MG63 (cell line): ENCODE data around the gene USP19. TPM values are rescaled to one million over a fixed set of nuclear protein-coding genes. Genes with fewer than 3 reads are reported as not detected.

Experiments
- DNase-seq: peaks from one replicate; pipeline ENCODE4 v3.0.0-alpha.2; 2020
- H3K27me3 ChIP-seq: fragments of 250-450 bp; sonication (Bioruptor Pico); 2 replicates; pipeline ENCODE4 v1.5.1; 2020; ENCODE audit warnings: mild to moderate bottlenecking, moderate library complexity
- H3K36me3 ChIP-seq: fragments of 250-450 bp; sonication (Bioruptor Pico); 2 replicates; pipeline ENCODE4 v1.5.1; 2020; ENCODE audit warnings: mild to moderate bottlenecking, moderate library complexity
- H3K4me3 ChIP-seq: fragments of 250-450 bp; sonication (Bioruptor Pico); 2 replicates; pipeline ENCODE4 v1.5.1; 2020; ENCODE audit warnings: mild to moderate bottlenecking, moderate library complexity
- H3K9me3 ChIP-seq: fragments of 250-450 bp; sonication (Bioruptor Pico); 2 replicates; pipeline ENCODE4 v1.5.1; 2020; ENCODE audit warnings: mild to moderate bottlenecking, moderate library complexity
- total RNA-seq: library from RNA; depleted of rRNA; stranded (reverse); fragments of >200 nt; shearing (Covaris generic); gene quantifications from 2 replicates; pipeline ENCODE4 v1.2.3, GENCODE V29; 2014; ENCODE audit warnings: low replicate concordance; rRNA removed

Gene USP19
- total RNA-seq, 1 experiment from 2014 or later = 31.5 TPM

GRCh38 chr3:49076646-49077045, 44.0 kb downstream of the USP19 start:
- H3K36me3 ChIP-seq = peaks cover 23% of the 10 kb centered on the region
- DNase-seq = no peak
- H3K9me3 ChIP-seq = no peaks in the 10 kb centered on the region
- H3K27me3 ChIP-seq = no peaks in the 10 kb centered on the region
- H3K4me3 ChIP-seq = no peak overlapping the region

DNA sequence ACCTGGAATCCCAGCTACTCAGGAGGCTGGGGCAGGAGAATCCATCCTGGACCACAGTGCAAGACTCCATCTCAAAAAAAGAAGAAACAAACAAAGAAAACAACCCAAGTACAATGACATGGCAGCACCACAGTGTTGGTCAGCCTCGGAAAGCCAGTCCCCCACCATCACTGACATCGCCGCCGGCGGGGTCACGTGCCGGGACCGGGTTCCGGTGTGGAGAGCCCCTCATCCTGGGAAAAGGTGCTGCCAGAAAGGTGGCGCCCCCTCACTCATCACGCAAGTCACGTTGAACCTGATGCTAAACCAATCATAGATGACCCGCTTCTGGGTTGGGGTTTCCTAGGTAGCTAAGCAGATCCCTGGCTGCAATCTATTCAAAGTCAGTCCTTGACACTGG, 44.5 kb downstream of the USP19 start:
- Histone ChIP-seq H3K9me3 (no peaks in the 10 kb centered on the region), H3K36me3 (peaks cover 25% of the 10 kb centered on the region), H3K4me3 (no peak overlapping the region), H3K27me3 (no peaks in the 10 kb centered on the region)
- DNase-seq = no peak

Other genes starting within 250 kb of the USP19 start
- 17.2 and 23.4 TPM in 2 replicates for gene SLC25A20, start 221.9 kb downstream of the USP19 start, total RNA-seq
- gene ARIH2, start 202.0 kb downstream of the USP19 start, total RNA-seq = 76.4 and 113 TPM in 2 replicates
- gene P4HTM, start 130.6 kb downstream of the USP19 start, total RNA-seq = not detected in 2 replicates
- 72.7 and 77.2 TPM in 2 replicates for gene WDR6, start 113.4 kb downstream of the USP19 start, total RNA-seq
- gene DALRD3, start 102.2 kb downstream of the USP19 start, total RNA-seq = 15.9 and 18.6 TPM in 2 replicates
- gene NDUFAF3, start 98.7 kb downstream of the USP19 start, total RNA-seq = 37.8 and 91.3 TPM in 2 replicates
- 304 and 356 TPM in 2 replicates for gene IMPDH2, start 91.4 kb downstream of the USP19 start, total RNA-seq
- 69.4 and 77.3 TPM in 2 replicates for gene QRICH1, start 26.8 kb downstream of the USP19 start, total RNA-seq
- 97.3 and 152 TPM in 2 replicates for gene QARS1, start 16.1 kb downstream of the USP19 start, total RNA-seq
- 32.7 and 99.4 TPM in 2 replicates for gene LAMB2, start 12.2 kb upstream of the USP19 start, total RNA-seq
- 36.4 and 39.6 TPM in 2 replicates for gene CCDC71, start 45.5 kb upstream of the USP19 start, total RNA-seq
- gene KLHDC8B, start 50.8 kb upstream of the USP19 start, total RNA-seq = 7.6 and 8.8 TPM in 2 replicates
- 1.4 and 2.7 TPM in 2 replicates for gene C3orf62, start 156.4 kb upstream of the USP19 start, total RNA-seq
- 22.7 and 30.3 TPM in 2 replicates for gene USP4, start 219.2 kb upstream of the USP19 start, total RNA-seq
- gene GPX1, start 237.5 kb upstream of the USP19 start, total RNA-seq = 74.0 and 247 TPM in 2 replicates